GM23338 (cell line): ENCODE measurements around the gene EVI5.

Experiments used
- CREB1 ChIP-seq: fragments of 250-450 bp; sonication (Bioruptor Pico); IDR thresholded peaks from 2 replicates; pipeline ENCODE4 v1.5.0; 2020; ENCODE audit warnings: low read depth, mild to moderate bottlenecking, moderate library complexity
- CTCF ChIP-seq, 2 experiments: fragments of 200-600 bp in 1 of 2; sonication (generic) in 1 of 2; conservative IDR thresholded peaks; 2 replicates each; pipeline versions ENCODE4 v1.5.1 to v1.6.1; 2016 to 2017; ENCODE audit warnings: antibody characterized with exemption in 2 of 2, low read depth in 2 of 2, mild to moderate bottlenecking in 2 of 2, moderate library complexity in 1 of 2
- ETS1 ChIP-seq: IDR thresholded peaks from 2 replicates; pipeline ENCODE4 v1.6.1; 2016; ENCODE audit warnings: antibody characterized with exemption
- EZH2 ChIP-seq: fragments of 200-600 bp; sonication (generic); IDR thresholded peaks from one replicate; pipeline ENCODE4 v1.8.0; 2017; ENCODE audit warnings: antibody characterized with exemption, mild to moderate bottlenecking, low read depth; ENCODE audit not compliant: unreplicated experiment
- EZH2phosphoT487 ChIP-seq: fragments of 200-600 bp; sonication (generic); IDR thresholded peaks from one replicate; pipeline ENCODE4 v1.8.1; 2018; ENCODE audit warnings: antibody characterized with exemption; ENCODE audit not compliant: unreplicated experiment
- JUNB ChIP-seq: IDR thresholded peaks from one replicate; pipeline ENCODE4 v1.6.1; 2016; ENCODE audit warnings: antibody characterized with exemption; ENCODE audit not compliant: unreplicated experiment
- NANOG ChIP-seq: IDR thresholded peaks from 2 replicates; pipeline ENCODE4 v1.6.1; 2016; ENCODE audit warnings: antibody characterized with exemption, borderline replicate concordance
- POLR2AphosphoS5 ChIP-seq: IDR thresholded peaks from 2 replicates; pipeline ENCODE4 v1.6.1; 2016; ENCODE audit warnings: antibody characterized with exemption, low read depth
- REST ChIP-seq: IDR thresholded peaks from one replicate; pipeline ENCODE4 v1.6.1; 2018; ENCODE audit warnings: antibody characterized with exemption; ENCODE audit not compliant: unreplicated experiment
- ZNF114 ChIP-seq: fragments of 250-450 bp; sonication (Bioruptor Pico); IDR thresholded peaks from 2 replicates; pipeline ENCODE4 v1.5.0; 2020; ENCODE audit warnings: mild to moderate bottlenecking, moderate library complexity
- ZNF331 ChIP-seq: fragments of 250-450 bp; sonication (Bioruptor Pico); IDR thresholded peaks from 2 replicates; pipeline ENCODE4 v1.5.0; 2020; ENCODE audit warnings: low read depth, mild to moderate bottlenecking, moderate library complexity

- TF ChIP-seq EZH2 (no peak), CREB1 (CRISPR knock-in tag) (no peak), CTCF (conservative IDR thresholded peaks at IDR 0.05; ENCODE audit: low read depth in 2 of 2) (no peak), REST (no peak), NANOG (no peak), EZH2phosphoT487 (no peak), POLR2AphosphoS5 (no peak), JUNB (no peak), ZNF114 (CRISPR knock-in tag) (no peak), ETS1 (no peak), ZNF331 (CRISPR knock-in tag) (no peak)
Observed at GRCh38 chr1:92679980-92680379, 104.9 kb downstream of the EVI5 start.
